K562 (cell line): Measurements from ENCODE around the gene DMAC2L. TPM values are rescaled to one million over a fixed set of nuclear protein-coding genes. Genes with fewer than 3 reads are reported as not detected.

Source experiments
- ARID4B ChIP-seq: sonication (generic); formaldehyde crosslinking; IDR thresholded peaks from 2 replicates; pipeline ENCODE4 v1.8.0; 2022; ENCODE audit warnings: mild to moderate bottlenecking, missing genetic modification reagents
- C11orf30 ChIP-seq: fragments of 450-650 bp; IDR thresholded peaks from 2 replicates; pipeline ENCODE4 v1.6.1; 2016; ENCODE audit warnings: low read depth, mild to moderate bottlenecking
- ELF2 ChIP-seq: fragments of 250-450 bp; sonication (Bioruptor Pico); IDR thresholded peaks from 2 replicates; pipeline ENCODE4 v1.5.0; 2021; ENCODE audit warnings: mild to moderate bottlenecking
- ELF4 ChIP-seq: fragments of 450-650 bp; formaldehyde crosslinking; IDR thresholded peaks from 2 replicates; pipeline ENCODE4 v1.4.0; 2022; ENCODE audit warnings: missing genetic modification characterization
- ERF ChIP-seq: fragments of 450-650 bp; formaldehyde crosslinking; IDR thresholded peaks from 2 replicates; pipeline ENCODE4 v1.4.0; 2020; ENCODE audit warnings: mild to moderate bottlenecking, mixed read lengths
- ETS1 ChIP-seq: conservative IDR thresholded peaks from 2 replicates; pipeline ENCODE4 v1.6.1; 2011; ENCODE audit warnings: low read depth, mild to moderate bottlenecking, low read length; ENCODE audit not compliant: control insufficient read depth
- HDAC3 ChIP-seq: fragments of 450-650 bp; IDR thresholded peaks from 2 replicates; pipeline ENCODE4 v1.6.1; 2018; ENCODE audit warnings: borderline replicate concordance, mild to moderate bottlenecking, moderate library complexity; ENCODE audit not compliant: partially characterized antibody
- HLTF ChIP-seq: fragments of 450-650 bp; IDR thresholded peaks from 2 replicates; pipeline ENCODE4 v1.6.1; 2016
- KLF1 ChIP-seq: fragments of 450-650 bp; IDR thresholded peaks from 2 replicates; pipeline ENCODE4 v1.6.1; 2016; ENCODE audit warnings: missing genetic modification characterization, missing compliant biosample characterization
- MAZ ChIP-seq, 2 experiments: fragments of 450-650 bp in 1 of 2; sonication (generic) in 1 of 2; formaldehyde crosslinking; IDR thresholded peaks in 1 of 2; conservative IDR thresholded peaks in 1 of 2; 2 replicates each; pipeline versions ENCODE4 v1.4.0 to v1.5.0; 2020; ENCODE audit warnings: mild to moderate bottlenecking in 1 of 2, missing genetic modification reagents in 1 of 2
- MTF1 ChIP-seq: fragments of 250-450 bp; sonication (Bioruptor Pico); IDR thresholded peaks from 2 replicates; pipeline ENCODE4 v1.9.0; 2021; ENCODE audit warnings: moderate library complexity, mild to moderate bottlenecking, inconsistent platforms, borderline replicate concordance
- NCOA2 ChIP-seq, 2 experiments: fragments of 450-650 bp; IDR thresholded peaks; 2 replicates each; pipeline ENCODE4 v1.6.1; 2018; ENCODE audit warnings: mild to moderate bottlenecking in 2 of 2, moderate library complexity in 1 of 2; ENCODE audit not compliant: partially characterized antibody in 2 of 2
- NEUROD1 ChIP-seq: fragments of 150-350 bp; IDR thresholded peaks from 2 replicates; pipeline ENCODE4 v1.6.1; 2014; ENCODE audit warnings: borderline replicate concordance, low read length, low read depth; ENCODE audit not compliant: partially characterized antibody
- PHF21A ChIP-seq: fragments of 450-650 bp; IDR thresholded peaks from 2 replicates; pipeline ENCODE4 v1.6.1; 2017; ENCODE audit warnings: low read depth, borderline replicate concordance
- RCOR1 ChIP-seq, 2 experiments: IDR thresholded peaks; 2 replicates each; pipeline ENCODE4 v1.6.1; 2012; ENCODE audit warnings: low read depth in 2 of 2, low read length in 2 of 2, borderline replicate concordance in 1 of 2, improper control_type of control experiment in 1 of 2
- RFX5 ChIP-seq: IDR thresholded peaks from 2 replicates; pipeline ENCODE4 v1.6.1; 2011; ENCODE audit warnings: low read depth, mild to moderate bottlenecking, improper control_type of control experiment, low read length
- SRSF1 ChIP-seq: fragments of 200-400 bp; formaldehyde crosslinking; IDR thresholded peaks from 2 replicates; pipeline ENCODE4 v1.6.1; 2017; ENCODE audit warnings: mild to moderate bottlenecking, low read depth, low read length, moderate library complexity
- TOE1 ChIP-seq, 2 experiments: fragments of 450-650 bp in 1 of 2; sonication (generic) in 1 of 2; formaldehyde crosslinking in 1 of 2; IDR thresholded peaks; 2 replicates each; pipeline versions ENCODE4 v1.7.1 to v1.8.0; 2016 to 2022; ENCODE audit warnings: borderline replicate concordance in 2 of 2, mild to moderate bottlenecking in 2 of 2, antibody characterized with exemption in 1 of 2, inconsistent platforms in 1 of 2, low read depth in 1 of 2, missing genetic modification reagents in 1 of 2, moderate library complexity in 1 of 2
- U2AF1 ChIP-seq: fragments of 200-400 bp; formaldehyde crosslinking; optimal IDR thresholded peaks from 2 replicates; pipeline ENCODE3; 2017; ENCODE audit warnings: mild to moderate bottlenecking, low read depth, low read length, moderate library complexity
- ZBTB7A ChIP-seq: IDR thresholded peaks from 2 replicates; pipeline ENCODE4 v1.6.1; 2011; ENCODE audit warnings: low read depth, mild to moderate bottlenecking, low read length, moderate library complexity, borderline replicate concordance; ENCODE audit not compliant: control insufficient read depth
- ZNF282 ChIP-seq: sonication (generic); formaldehyde crosslinking; IDR thresholded peaks from 2 replicates; pipeline ENCODE4 v1.8.1; 2023; ENCODE audit warnings: missing genetic modification reagents
- polyA plus RNA-seq, 8 experiments: library from polyadenylated mRNA; depleted of rRNA in 4 of 8; stranded (reverse) in 5 of 8; unstranded in 3 of 8; fragments of >200 nt; fragmentation: Nextera tagmentation in 2 of 8; fragmentation: Illumina TruSeq in 1 of 8; extraction: Ambion mirVana in 2 of 8; extraction: Trizol in 1 of 8; gene quantifications; 2 replicates each; pipeline versions ENCODE4 v1.2.1 to v1.2.3, GENCODE V29; 2011 to 2014; ENCODE audit warnings: inconsistent platforms in 1 of 8, missing spikeins in 1 of 8
- total RNA-seq, 7 experiments: library from RNA; depleted of rRNA in 6 of 7; stranded (reverse); fragments of >200 nt in 6 of 7; fragmentation: Illumina TruSeq in 2 of 7; extraction: Trizol in 2 of 7; gene quantifications; 2 replicates each; pipeline versions ENCODE4 v1.2.1 to v1.2.3, GENCODE V29; 2011 to 2021; ENCODE audit warnings: low replicate concordance in 1 of 7

Gene DMAC2L
- total and polyA plus RNA-seq, 9 of the 15 experiments (the other 6 are each of a cell fraction or from before 2014, with no cell fraction given) = 4.0 to 37.2 (median 9.3) TPM

GRCh38 chr14:50342221-50343078, 30.3 kb downstream of the DMAC2L start (continued):
- no peak for TF ChIP-seq ZBTB7A
- TF ChIP-seq NEUROD1 = no peak
- TF ChIP-seq RCOR1 (IDR thresholded peaks at IDR 0.05; ENCODE audit: borderline replicate concordance in 1 of 2, low read depth in 2 of 2, low read length in 2 of 2) = peak; percentile 44 to 92; a peak in 3 of 4 replicates
- no peak for TF ChIP-seq U2AF1
- no peak for TF ChIP-seq SRSF1
- no peak for TF ChIP-seq ELF2 (CRISPR knock-in tag)
- no peak for TF ChIP-seq PHF21A
- TF ChIP-seq ARID4B (CRISPR knock-in tag) = no peak
- TF ChIP-seq MAZ (CRISPR knock-in tag; conservative IDR thresholded peaks at IDR 0.05 in 1 of 2, IDR thresholded peaks at IDR 0.05 in 1 of 2) = peak; percentile 64 to 95
- TF ChIP-seq ERF (CRISPR knock-in tag) = no peak
- no peak for TF ChIP-seq ELF4 (CRISPR knock-in tag)
- no peak for TF ChIP-seq ZNF282 (CRISPR knock-in tag)
- no peak for TF ChIP-seq ETS1
- TF ChIP-seq RFX5 = no peak
- TF ChIP-seq NCOA2 (IDR thresholded peaks at IDR 0.05; ENCODE audit: partially characterized antibody in 2 of 2) = no peak
- no peak for TF ChIP-seq HDAC3
- no peak for TF ChIP-seq TOE1 (IDR thresholded peaks at IDR 0.05; ENCODE audit: borderline replicate concordance)
- TF ChIP-seq TOE1 (CRISPR knock-in tag; IDR thresholded peaks at IDR 0.05; ENCODE audit: borderline replicate concordance, low read depth) = no peak
- no peak for TF ChIP-seq MTF1 (CRISPR knock-in tag)
- TF ChIP-seq KLF1 (tag) = no peak
- peak; percentile 12; the same call in 1 of the 2 replicates for TF ChIP-seq C11orf30
- TF ChIP-seq HLTF = no peak
